ENCODE measurements around the gene LAD1.

Gene LAD1

GRCh38 chr1:201361652-201362504, 37.2 kb downstream of the LAD1 start:
- DNase-seq (ENCODE audit: low read depth), result no peak

GRCh38 chr1:201360901-201361651, 38.0 kb downstream of the LAD1 start:
- DNase-seq (ENCODE audit: low read depth), result no peak

GRCh38 chr1:201360486-201360885, 38.6 kb downstream of the LAD1 start:
- DNase-seq (ENCODE audit: low read depth), result no peak

GRCh38 chr1:201359873-201360210, 39.3 kb downstream of the LAD1 start:
- DNase-seq (ENCODE audit: low read depth), result no peak

- DNase-seq (ENCODE audit: low read depth), result no peak
Measured at GRCh38 chr1:201359031-201359872, 39.9 kb downstream of the LAD1 start.

GRCh38 chr1:201358596-201358995, 40.5 kb downstream of the LAD1 start:
- no peak for DNase-seq (ENCODE audit: low read depth)

- DNase-seq (ENCODE audit: low read depth), result no peak
Measured at GRCh38 chr1:201357636-201358348, 41.3 kb downstream of the LAD1 start.

GRCh38 chr1:201357211-201357610, 41.9 kb downstream of the LAD1 start:
- no peak for DNase-seq (ENCODE audit: low read depth)

- DNase-seq (ENCODE audit: low read depth), result no peak
Measured at GRCh38 chr1:201356701-201357100, 42.4 kb downstream of the LAD1 start.

GRCh38 chr1:201356236-201356635, 42.9 kb downstream of the LAD1 start:
- DNase-seq (ENCODE audit: low read depth), result no peak

GRCh38 chr1:201355471-201355870, 43.7 kb downstream of the LAD1 start:
- DNase-seq (ENCODE audit: low read depth), result no peak

- DNase-seq (ENCODE audit: low read depth), result no peak
Measured at GRCh38 chr1:201354901-201355295, 44.2 kb downstream of the LAD1 start.

GRCh38 chr1:201354151-201354900, 44.8 kb downstream of the LAD1 start:
- DNase-seq (ENCODE audit: low read depth), result no peak

- no peak for DNase-seq (ENCODE audit: low read depth)
Measured at GRCh38 chr1:201353186-201353940, 45.8 kb downstream of the LAD1 start.

GRCh38 chr1:201351617-201352016, 47.5 kb downstream of the LAD1 start:
- no peak for DNase-seq (ENCODE audit: low read depth)

GRCh38 chr1:201350884-201351283, 48.2 kb downstream of the LAD1 start:
- DNase-seq (ENCODE audit: low read depth), result no peak

GRCh38 chr1:201350361-201350725, 48.8 kb downstream of the LAD1 start:
- DNase-seq (ENCODE audit: low read depth), result no peak

GRCh38 chr1:201349092-201349491, 50.0 kb downstream of the LAD1 start:
- DNase-seq (ENCODE audit: low read depth), result no peak

GRCh38 chr1:201348211-201348566, 50.9 kb downstream of the LAD1 start:
- no peak for DNase-seq (ENCODE audit: low read depth)

GRCh38 chr1:201347498-201348210, 51.5 kb downstream of the LAD1 start:
- DNase-seq (ENCODE audit: low read depth), result no peak
